IPS-20b (cell line): ENCODE results near the gene PRKCE.

Source experiments
- H3K27ac ChIP-seq: one replicate; pipeline ENCODE4 v1.5.1; 2013; ENCODE audit warnings: low read length
- H3K27me3 ChIP-seq: 2 replicates; pipeline ENCODE4 v1.6.1; 2013; ENCODE audit warnings: mild to moderate bottlenecking, low read length, inconsistent platforms; ENCODE audit not compliant: insufficient read depth
- H3K36me3 ChIP-seq: 2 replicates; pipeline ENCODE4 v1.6.1; 2013; ENCODE audit warnings: low read depth, mild to moderate bottlenecking, inconsistent platforms, low read length, moderate library complexity; ENCODE audit not compliant: insufficient read depth
- H3K4me1 ChIP-seq: 2 replicates; pipeline ENCODE4 v1.6.1; 2013; ENCODE audit warnings: mild to moderate bottlenecking, control low read depth, inconsistent platforms, low read length, moderate library complexity; ENCODE audit not compliant: insufficient read depth
- H3K4me3 ChIP-seq: 2 replicates; pipeline ENCODE4 v1.5.1; 2013; ENCODE audit warnings: mild to moderate bottlenecking, low read length, inconsistent platforms
- H3K9ac ChIP-seq: 2 replicates; pipeline ENCODE4 v1.6.1; 2013; ENCODE audit warnings: low read depth, mild to moderate bottlenecking, inconsistent platforms, low read length, moderate library complexity
- H3K9me3 ChIP-seq: 2 replicates; pipeline ENCODE4 v1.6.1; 2013; ENCODE audit warnings: mild to moderate bottlenecking, low read depth, low read length, inconsistent platforms; ENCODE audit not compliant: insufficient read depth

PRKCE gene

GRCh38 chr2:46098621-46099062, 447.2 kb downstream of the PRKCE start:
- no peak overlapping the region for H3K27ac ChIP-seq
- no peaks in the 10 kb centered on the region; the same call in 1 of the 2 replicates for H3K4me1 ChIP-seq
- peaks cover 5% of the 10 kb centered on the region; the same call in 1 of the 2 replicates for H3K9me3 ChIP-seq
- H3K4me3 ChIP-seq: no peak overlapping the region
- no peaks in the 10 kb centered on the region for H3K36me3 ChIP-seq
- H3K27me3 ChIP-seq: no peaks in the 10 kb centered on the region
- no peak overlapping the region for H3K9ac ChIP-seq

GRCh38 chr2:46101557-46102220, 450.2 kb downstream of the PRKCE start:
- no peak overlapping the region for H3K27ac ChIP-seq
- no peaks in the 10 kb centered on the region for H3K27me3 ChIP-seq
- H3K36me3 ChIP-seq: no peaks in the 10 kb centered on the region
- no peak overlapping the region for H3K9ac ChIP-seq
- H3K4me1 ChIP-seq: no peaks in the 10 kb centered on the region; the same call in 1 of the 2 replicates
- no peaks in the 10 kb centered on the region for H3K9me3 ChIP-seq
- no peak overlapping the region for H3K4me3 ChIP-seq

DNA sequence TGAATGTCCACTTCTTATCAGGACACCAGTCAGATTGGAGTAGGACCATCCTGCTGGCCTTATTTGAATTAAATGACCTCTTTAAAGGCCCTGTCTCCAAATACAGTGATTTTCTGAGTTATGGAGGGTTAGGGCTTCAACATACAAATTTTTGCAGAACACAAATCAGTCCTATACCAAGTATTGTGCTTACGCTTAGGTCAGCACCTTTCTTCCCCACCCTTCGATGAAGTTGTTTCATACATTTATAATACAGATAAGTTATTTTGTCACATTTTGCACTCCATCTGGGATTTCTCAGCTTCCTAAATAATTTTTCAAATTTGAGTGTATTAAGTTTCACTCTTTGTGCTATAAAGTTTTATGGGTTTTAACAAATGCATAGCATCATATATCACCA, 455.2 kb downstream of the PRKCE start:
- H3K4me3 ChIP-seq: no peak overlapping the region
- no peak overlapping the region for H3K27ac ChIP-seq
- H3K27me3 ChIP-seq: no peaks in the 10 kb centered on the region
- no peak overlapping the region for H3K9ac ChIP-seq
- H3K9me3 ChIP-seq: no peaks in the 10 kb centered on the region
- H3K4me1 ChIP-seq: no peaks in the 10 kb centered on the region
- no peaks in the 10 kb centered on the region for H3K36me3 ChIP-seq

DNA sequence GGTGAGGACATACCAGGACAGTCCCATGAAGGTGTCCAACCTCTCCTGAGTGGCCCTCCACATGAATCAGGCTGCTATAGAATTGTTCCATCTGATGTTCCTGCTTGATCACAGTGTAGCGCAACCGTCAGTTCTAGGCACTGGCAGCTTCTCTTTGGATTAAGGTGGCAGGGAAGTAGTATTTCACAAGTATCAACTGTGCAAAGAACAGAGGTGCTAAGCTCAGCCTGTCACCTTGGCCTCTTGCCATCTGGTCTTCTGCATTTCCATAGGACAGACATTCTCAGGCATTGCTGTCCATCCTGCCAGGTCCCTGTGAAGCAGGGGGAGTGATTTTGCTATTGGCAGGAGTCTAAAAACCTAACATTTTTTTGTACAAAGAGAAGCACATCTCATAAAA, 463.5 kb downstream of the PRKCE start:
- Histone ChIP-seq H3K9me3 (no peaks in the 10 kb centered on the region), H3K4me3 (no peak overlapping the region), H3K36me3 (no peaks in the 10 kb centered on the region), H3K9ac (no peak overlapping the region), H3K27me3 (no peaks in the 10 kb centered on the region), H3K27ac (no peak overlapping the region), H3K4me1 (no peaks in the 10 kb centered on the region)

GRCh38 chr2:46116150-46116549, 464.7 kb downstream of the PRKCE start:
- H3K9ac ChIP-seq: no peak overlapping the region
- no peaks in the 10 kb centered on the region for H3K36me3 ChIP-seq
- H3K4me1 ChIP-seq: no peaks in the 10 kb centered on the region
- H3K9me3 ChIP-seq: no peaks in the 10 kb centered on the region
- no peaks in the 10 kb centered on the region for H3K27me3 ChIP-seq
- H3K27ac ChIP-seq: no peak overlapping the region
- H3K4me3 ChIP-seq: no peak overlapping the region

- no peaks in the 10 kb centered on the region for H3K4me1 ChIP-seq
- H3K36me3 ChIP-seq: no peaks in the 10 kb centered on the region
- no peaks in the 10 kb centered on the region for H3K27me3 ChIP-seq
- H3K4me3 ChIP-seq: no peak overlapping the region
- H3K27ac ChIP-seq: no peak overlapping the region
- H3K9me3 ChIP-seq: no peaks in the 10 kb centered on the region
- H3K9ac ChIP-seq: no peak overlapping the region
Observed at GRCh38 chr2:46116553-46116991, 465.1 kb downstream of the PRKCE start.

GRCh38 chr2:46117379-46117778, 465.9 kb downstream of the PRKCE start:
- Histone ChIP-seq H3K36me3 (no peaks in the 10 kb centered on the region), H3K4me1 (no peaks in the 10 kb centered on the region), H3K9me3 (no peaks in the 10 kb centered on the region), H3K9ac (no peak overlapping the region), H3K27me3 (no peaks in the 10 kb centered on the region), H3K27ac (no peak overlapping the region), H3K4me3 (no peak overlapping the region)

- Histone ChIP-seq H3K27me3 (no peaks in the 10 kb centered on the region), H3K9me3 (no peaks in the 10 kb centered on the region), H3K4me1 (no peaks in the 10 kb centered on the region), H3K4me3 (no peak overlapping the region), H3K27ac (no peak overlapping the region), H3K36me3 (no peaks in the 10 kb centered on the region), H3K9ac (no peak overlapping the region)
Observed at GRCh38 chr2:46117994-46118393, 466.5 kb downstream of the PRKCE start.

GRCh38 chr2:46118656-46119371, 467.3 kb downstream of the PRKCE start:
- H3K27me3 ChIP-seq: no peaks in the 10 kb centered on the region
- no peaks in the 10 kb centered on the region for H3K36me3 ChIP-seq
- H3K4me1 ChIP-seq: no peaks in the 10 kb centered on the region
- H3K27ac ChIP-seq: no peak overlapping the region
- no peak overlapping the region for H3K4me3 ChIP-seq
- no peaks in the 10 kb centered on the region for H3K9me3 ChIP-seq
- no peak overlapping the region for H3K9ac ChIP-seq

DNA sequence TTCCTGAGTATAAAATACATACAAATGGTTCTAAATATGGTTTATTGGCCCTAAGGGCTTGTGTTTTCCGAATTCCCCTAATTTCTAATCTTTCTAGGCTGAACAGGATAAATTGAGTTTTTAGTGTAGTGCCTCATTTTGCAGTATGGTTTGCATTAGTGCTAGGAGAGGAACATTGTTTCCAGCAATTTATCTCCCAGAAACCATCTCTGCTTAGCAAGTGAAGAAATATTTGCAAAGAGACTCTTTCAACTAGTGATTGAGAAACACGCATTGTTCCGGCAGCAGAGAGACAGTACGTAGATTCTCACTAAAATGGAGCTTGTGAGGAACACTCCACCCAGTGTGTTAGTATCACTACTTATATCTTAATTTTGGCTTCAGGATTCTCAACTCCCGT, 468.0 kb downstream of the PRKCE start:
- no peaks in the 10 kb centered on the region for H3K27me3 ChIP-seq
- no peak overlapping the region for H3K4me3 ChIP-seq
- no peak overlapping the region for H3K9ac ChIP-seq
- no peaks in the 10 kb centered on the region for H3K36me3 ChIP-seq
- H3K9me3 ChIP-seq: no peaks in the 10 kb centered on the region
- no peaks in the 10 kb centered on the region for H3K4me1 ChIP-seq
- no peak overlapping the region for H3K27ac ChIP-seq

GRCh38 chr2:46120792-46121555, 469.5 kb downstream of the PRKCE start:
- Histone ChIP-seq H3K27me3 (no peaks in the 10 kb centered on the region), H3K9me3 (no peaks in the 10 kb centered on the region), H3K36me3 (no peaks in the 10 kb centered on the region), H3K4me1 (no peaks in the 10 kb centered on the region), H3K9ac (no peak overlapping the region), H3K4me3 (no peak overlapping the region), H3K27ac (no peak overlapping the region)
